SU-DHL-6 (cell line): Measurements from ENCODE around the gene ETS1.

ENCODE experiments used
- H2AFZ ChIP-seq: fragments of 200-600 bp; sonication (generic); 2 replicates; pipeline ENCODE4 v1.6.1; 2014; ENCODE audit warnings: low read depth, mild to moderate bottlenecking, moderate library complexity, mixed read lengths, antibody characterized with exemption, low read length; ENCODE audit not compliant: severe bottlenecking
- H3F3A ChIP-seq: fragments of 200-600 bp; shearing (Covaris generic); 2 replicates; pipeline ENCODE4 v1.6.0; 2016; ENCODE audit warnings: antibody characterized with exemption, mild to moderate bottlenecking; ENCODE audit not compliant: insufficient read depth
- H3K27ac ChIP-seq: fragments of 200-600 bp; sonication (generic); 2 replicates; pipeline ENCODE4 v1.5.1; 2016; ENCODE audit warnings: low read depth, mild to moderate bottlenecking, low read length, moderate library complexity, mixed read lengths
- H3K27me3 ChIP-seq: fragments of 200-600 bp; sonication (generic), shearing (Covaris generic); 2 replicates; pipeline ENCODE4 v1.6.0; 2014; ENCODE audit warnings: mild to moderate bottlenecking, low read length
- H3K36me3 ChIP-seq: fragments of 200-600 bp; sonication (generic); 2 replicates; pipeline ENCODE4 v1.6.1; 2014; ENCODE audit warnings: mild to moderate bottlenecking, low read length, mixed read lengths
- H3K4me2 ChIP-seq: fragments of 300-600, 200-600 bp; shearing (Covaris generic), sonication (generic); 2 replicates; pipeline ENCODE4 v1.6.0; 2014; ENCODE audit warnings: low read length, low read depth, mild to moderate bottlenecking; ENCODE audit not compliant: poor library complexity, severe bottlenecking
- H3K4me3 ChIP-seq: fragments of 200-600 bp; sonication (generic); 2 replicates; pipeline ENCODE4 v1.5.1; 2014; ENCODE audit warnings: antibody characterized with exemption, low read length, mild to moderate bottlenecking, mixed read lengths; ENCODE audit not compliant: insufficient read depth, poor library complexity, severe bottlenecking
- H3K79me2 ChIP-seq: fragments of 200-600 bp; sonication (generic); 2 replicates; pipeline ENCODE4 v1.6.1; 2014; ENCODE audit warnings: mild to moderate bottlenecking, low read length, moderate library complexity; ENCODE audit not compliant: insufficient read depth
- H3K9ac ChIP-seq: fragments of 200-600 bp; sonication (generic); 2 replicates; pipeline ENCODE4 v1.7.0; 2014; ENCODE audit warnings: mild to moderate bottlenecking, low read length
- H3K9me2 ChIP-seq: fragments of 200-600 bp; sonication (generic); replicated peaks from 2 replicates; pipeline ENCODE4 v1.6.1; 2014; ENCODE audit warnings: low read length; ENCODE audit not compliant: insufficient read depth
- H3K9me3 ChIP-seq: fragments of 200-600 bp; sonication (generic); 2 replicates; pipeline ENCODE4 v1.6.1; 2014; ENCODE audit warnings: low read length, mixed read lengths; ENCODE audit not compliant: insufficient read depth
- H4K20me1 ChIP-seq: fragments of 200-600 bp; sonication (generic); 2 replicates; pipeline ENCODE4 v1.6.1; 2014; ENCODE audit warnings: low read depth, mild to moderate bottlenecking, antibody characterized with exemption, low read length, moderate library complexity, mixed read lengths
- CTCF ChIP-seq: fragments of 200-600 bp; sonication (generic); IDR thresholded peaks from one replicate; pipeline ENCODE4 v1.5.1; 2017; ENCODE audit warnings: antibody characterized with exemption, mild to moderate bottlenecking, low read length, moderate library complexity; ENCODE audit not compliant: insufficient read depth, poor library complexity, severe bottlenecking
- EZH2phosphoT487 ChIP-seq: fragments of 200-600 bp; sonication (generic), shearing (Covaris generic); conservative IDR thresholded peaks from 2 replicates; pipeline ENCODE4 v1.6.1; 2018; ENCODE audit warnings: mild to moderate bottlenecking, antibody characterized with exemption, low read length, moderate library complexity, mixed read lengths

ETS1 gene

GRCh38 chr11:128544471-128545051, 42.8 kb downstream of the ETS1 start:
- no peak overlapping the region for H3K9ac ChIP-seq
- no peaks in the 10 kb centered on the region for H3K36me3 ChIP-seq
- no peak overlapping the region for H3K4me2 ChIP-seq
- H2AFZ ChIP-seq, result no peak overlapping the region
- H3F3A ChIP-seq, result no peaks in the 10 kb centered on the region
- H3K27ac ChIP-seq, result no peak overlapping the region
- H3K9me3 ChIP-seq, result no peaks in the 10 kb centered on the region
- H3K27me3 ChIP-seq, result no peaks in the 10 kb centered on the region
- H3K79me2 ChIP-seq, result no peaks in the 10 kb centered on the region
- H4K20me1 ChIP-seq, result no peaks in the 10 kb centered on the region
- H3K4me3 ChIP-seq, result no peak overlapping the region
- TF ChIP-seq EZH2phosphoT487 (no peak), CTCF (no peak)
- H3K9me2 ChIP-seq, result no peaks in the 10 kb centered on the region

- no peaks in the 10 kb centered on the region for H3K79me2 ChIP-seq
- H3K36me3 ChIP-seq, result no peaks in the 10 kb centered on the region
- H2AFZ ChIP-seq, result no peak overlapping the region
- H4K20me1 ChIP-seq, result no peaks in the 10 kb centered on the region
- H3F3A ChIP-seq, result no peaks in the 10 kb centered on the region
- H3K27me3 ChIP-seq, result no peaks in the 10 kb centered on the region
- no peak overlapping the region for H3K4me3 ChIP-seq
- H3K4me2 ChIP-seq, result no peak overlapping the region
- no peak for TF ChIP-seq EZH2phosphoT487
- no peak for TF ChIP-seq CTCF
- no peaks in the 10 kb centered on the region for H3K9me2 ChIP-seq
- H3K9ac ChIP-seq, result no peak overlapping the region
- H3K9me3 ChIP-seq, result no peaks in the 10 kb centered on the region
- H3K27ac ChIP-seq, result no peak overlapping the region
Measured at GRCh38 chr11:128540469-128540868, 46.9 kb downstream of the ETS1 start.

- no peak overlapping the region for H3K4me3 ChIP-seq
- no peaks in the 10 kb centered on the region for H3K36me3 ChIP-seq
- no peaks in the 10 kb centered on the region for H4K20me1 ChIP-seq
- no peaks in the 10 kb centered on the region for H3K9me2 ChIP-seq
- TF ChIP-seq CTCF, result no peak
- no peak for TF ChIP-seq EZH2phosphoT487
- no peak overlapping the region for H3K27ac ChIP-seq
- no peak overlapping the region for H3K4me2 ChIP-seq
- no peaks in the 10 kb centered on the region for H3F3A ChIP-seq
- H3K27me3 ChIP-seq, result no peaks in the 10 kb centered on the region
- no peaks in the 10 kb centered on the region for H3K9me3 ChIP-seq
- no peak overlapping the region for H2AFZ ChIP-seq
- no peaks in the 10 kb centered on the region for H3K79me2 ChIP-seq
- H3K9ac ChIP-seq, result no peak overlapping the region
Measured at GRCh38 chr11:128536506-128536905, 50.9 kb downstream of the ETS1 start.
